HG03060 (cell line): ENCODE measurements around the gene PDE2A.
"Not testable (repeated sequence)": the region's sequence is repeated elsewhere in the genome, so short reads cannot be mapped to it uniquely, and the experiment has no call there.

ENCODE experiments used
- ATAC-seq: cut with Tn5 transposase; IDR thresholded peaks from one replicate; pipeline ENCODE4 v1.9.1; 2021; ENCODE audit warnings: low read depth, moderate number of reproducible peaks; ENCODE audit not compliant: unreplicated experiment

Gene PDE2A

DNA sequence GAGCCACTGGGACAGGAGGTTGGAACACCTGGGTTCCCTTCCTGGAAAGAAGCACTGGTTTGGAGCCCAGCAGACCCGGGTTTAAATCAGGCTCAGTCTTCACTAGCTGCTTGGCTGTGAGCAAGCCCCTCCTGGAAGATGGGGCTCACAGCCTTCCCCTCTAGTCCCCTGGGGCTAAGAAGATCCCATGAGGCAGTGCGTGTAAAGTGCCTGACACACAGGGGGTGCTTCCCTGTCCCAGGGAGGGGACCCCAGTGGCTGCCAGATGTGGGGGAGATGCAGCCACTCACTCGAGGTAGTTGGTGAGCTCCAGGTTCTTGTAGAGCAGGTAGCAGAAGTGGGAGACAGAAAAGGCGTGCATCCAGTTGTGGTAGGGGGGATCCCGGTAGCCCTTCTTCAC lies 93.2 kb downstream of the PDE2A start:
- ATAC-seq, result no peak

DNA sequence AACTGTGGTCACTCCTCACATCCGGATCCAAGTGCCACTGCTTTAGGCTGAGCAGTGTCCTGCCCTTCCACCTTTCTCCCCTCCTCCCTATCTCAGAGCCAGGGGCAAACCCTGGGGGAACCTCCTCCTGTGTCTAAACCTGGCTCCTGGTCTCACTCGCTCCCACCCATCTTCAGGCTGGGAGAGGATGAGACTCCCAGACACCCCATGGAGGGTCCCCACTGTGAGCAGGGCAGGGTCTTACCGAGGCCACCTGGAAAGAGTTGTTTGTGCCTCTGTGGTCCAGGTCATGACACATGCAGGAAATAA lies 93.6 kb downstream of the PDE2A start:
- no peak for ATAC-seq

DNA sequence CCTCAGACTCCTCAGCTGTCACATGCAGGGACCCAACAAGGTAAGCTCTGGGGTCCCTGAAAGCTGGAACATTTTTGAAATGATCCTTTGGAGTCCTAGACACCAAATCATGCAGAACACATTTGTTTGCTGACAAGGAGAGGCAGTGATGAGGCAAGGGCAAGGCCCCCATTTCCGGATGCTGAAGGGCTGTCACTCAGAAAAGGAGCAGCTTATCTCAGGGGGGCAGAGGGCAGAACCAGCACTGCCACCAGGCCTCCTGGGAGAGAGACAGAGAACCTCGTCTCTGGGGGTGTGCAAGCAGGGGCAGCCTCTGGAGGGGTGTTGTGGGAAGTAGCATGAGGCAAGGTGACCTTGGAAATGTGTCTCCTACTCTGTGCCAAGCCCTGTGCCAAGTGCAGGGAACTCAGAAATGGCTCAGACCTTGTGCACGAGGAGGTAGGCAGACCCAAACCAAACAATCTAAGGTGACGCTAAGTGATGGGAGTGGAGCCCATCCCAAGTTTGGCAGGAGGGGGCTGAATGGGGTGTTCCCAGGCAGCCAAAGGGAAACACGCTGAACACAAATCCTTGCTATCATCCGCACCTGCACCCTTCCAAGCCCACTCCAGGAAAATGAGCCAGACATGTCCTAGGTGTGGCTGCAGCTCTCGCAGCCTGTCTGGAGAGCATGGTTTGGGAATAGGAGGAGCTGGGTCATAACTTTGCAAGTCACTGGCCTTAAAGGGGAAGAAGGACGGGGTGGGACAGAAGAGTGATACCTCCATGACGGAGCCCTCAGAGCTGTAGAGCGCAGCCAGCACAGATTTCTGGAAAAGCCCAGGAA lies 94.2 kb downstream of the PDE2A start:
- ATAC-seq, result no peak

DNA sequence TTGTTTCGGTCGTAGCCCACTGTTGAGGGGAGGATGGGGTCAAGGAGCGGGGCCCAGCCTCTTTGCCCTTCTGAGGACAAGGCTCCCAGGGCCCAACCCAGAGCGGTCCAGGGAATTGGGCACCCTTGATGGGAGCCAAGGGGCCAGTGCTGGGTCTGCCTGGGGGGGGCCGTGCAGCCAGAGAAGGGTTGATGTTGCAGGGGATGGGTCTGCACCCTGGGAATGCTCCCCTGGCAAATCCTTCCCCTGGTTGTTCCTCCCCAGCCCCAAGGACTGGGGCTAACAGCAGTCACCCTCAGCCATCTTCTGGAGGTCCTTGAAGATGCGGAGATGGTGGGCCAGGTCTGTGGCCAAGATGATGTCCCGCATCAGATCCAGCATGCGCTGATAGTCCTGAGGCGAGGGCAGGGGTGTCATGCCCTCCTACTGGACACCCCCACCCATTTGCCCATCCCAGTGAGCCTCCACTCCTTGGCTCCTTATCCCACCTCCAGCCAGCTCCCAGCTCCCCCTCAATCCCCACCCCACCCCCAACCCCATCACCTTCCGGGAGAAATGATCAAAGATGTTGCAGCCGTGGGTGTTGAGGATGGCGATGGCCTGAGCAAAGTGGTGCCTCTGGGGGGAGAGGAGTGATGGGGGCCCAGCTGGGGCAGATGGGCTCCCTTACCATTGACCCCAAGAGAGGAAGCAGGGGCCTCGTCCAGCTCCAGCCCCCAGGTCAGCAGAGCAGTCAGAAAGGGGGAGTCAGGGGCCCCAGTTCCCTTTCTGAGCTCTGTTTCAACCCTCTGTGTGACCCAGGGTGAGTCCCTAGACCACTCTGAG lies 95.0 kb downstream of the PDE2A start:
- no peak for ATAC-seq

DNA sequence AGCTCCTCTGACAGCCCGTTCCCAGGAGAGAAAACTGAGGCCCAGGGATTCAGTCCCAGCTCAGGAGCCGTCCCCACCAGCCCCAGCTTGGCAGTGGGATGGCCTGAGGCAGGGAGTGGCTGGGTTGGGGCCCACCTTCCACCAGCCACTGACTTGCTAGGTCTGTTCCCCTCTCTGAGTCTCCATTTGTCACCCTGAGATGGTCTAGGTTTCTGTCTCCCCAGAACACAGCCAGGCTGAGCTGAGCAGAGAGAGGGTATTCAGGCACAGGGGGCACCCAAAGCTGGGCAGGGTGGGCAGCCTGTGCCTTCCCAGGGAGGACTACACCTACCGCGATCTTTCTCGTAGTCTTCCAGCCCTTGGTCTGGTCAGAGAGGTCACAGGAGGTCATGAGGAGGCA lies 95.7 kb downstream of the PDE2A start:
- no peak for ATAC-seq

DNA sequence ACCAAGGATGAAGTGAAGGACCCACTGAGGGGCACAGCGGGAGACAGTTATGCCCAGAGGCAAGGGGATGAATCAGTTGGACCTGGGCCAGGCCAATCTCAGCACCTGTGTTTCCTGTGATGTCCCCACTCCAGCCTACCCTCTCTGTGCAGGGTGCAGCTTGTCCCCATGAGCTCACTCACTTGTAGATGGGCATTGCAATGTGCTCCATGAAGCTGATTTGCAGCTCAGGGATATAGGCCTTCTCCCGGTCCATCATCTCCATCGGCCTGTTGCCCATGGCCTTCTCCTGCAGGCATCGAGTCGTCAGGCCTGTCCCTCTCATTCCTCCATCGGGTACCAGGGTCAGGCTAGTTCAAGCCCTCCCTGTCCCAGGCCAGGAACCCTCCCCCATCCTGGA lies 96.2 kb downstream of the PDE2A start:
- ATAC-seq, result no peak

DNA sequence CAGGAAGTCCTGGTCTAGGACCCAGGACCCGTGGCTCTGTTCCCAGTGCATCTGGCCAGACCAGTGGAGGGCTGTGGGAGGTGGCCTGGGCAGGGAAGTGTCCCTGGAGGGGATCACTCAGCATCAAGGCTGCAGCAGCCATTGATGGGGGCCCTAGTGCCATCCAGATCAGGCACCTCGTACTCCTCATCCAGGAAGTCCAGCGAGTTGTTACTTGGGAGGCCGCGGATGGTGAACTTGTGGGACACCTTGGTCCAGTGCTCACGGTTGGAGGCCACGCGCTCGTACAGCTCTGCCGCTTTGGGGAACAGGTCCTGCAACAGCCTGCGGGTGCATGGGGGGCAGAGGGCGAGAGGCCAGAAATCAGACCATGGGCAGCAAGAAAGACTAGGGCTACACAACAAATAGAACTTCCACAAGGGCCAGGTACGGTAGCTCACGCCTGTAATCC lies 96.9 kb downstream of the PDE2A start:
- no peak for ATAC-seq

DNA sequence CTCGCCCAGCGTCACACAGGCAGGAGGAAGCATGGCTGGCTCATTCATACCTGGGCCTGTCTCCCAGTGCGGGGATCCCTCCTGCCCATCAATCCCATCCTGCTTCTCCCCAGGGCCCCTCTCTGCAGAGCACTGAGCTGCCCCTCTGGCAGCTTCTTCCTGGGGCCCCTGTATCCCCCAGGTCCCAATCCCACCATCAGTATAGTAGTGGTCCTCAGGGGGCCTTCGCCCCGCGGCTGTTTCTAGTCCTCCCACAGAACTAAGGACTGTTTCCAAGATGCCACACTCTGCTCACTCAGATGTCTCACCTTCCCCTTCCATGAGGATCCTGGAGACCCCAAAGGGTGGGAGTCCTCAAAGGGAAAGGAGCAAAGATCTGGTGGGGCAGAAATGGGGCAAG lies 97.6 kb downstream of the PDE2A start:
- ATAC-seq, result no peak

DNA sequence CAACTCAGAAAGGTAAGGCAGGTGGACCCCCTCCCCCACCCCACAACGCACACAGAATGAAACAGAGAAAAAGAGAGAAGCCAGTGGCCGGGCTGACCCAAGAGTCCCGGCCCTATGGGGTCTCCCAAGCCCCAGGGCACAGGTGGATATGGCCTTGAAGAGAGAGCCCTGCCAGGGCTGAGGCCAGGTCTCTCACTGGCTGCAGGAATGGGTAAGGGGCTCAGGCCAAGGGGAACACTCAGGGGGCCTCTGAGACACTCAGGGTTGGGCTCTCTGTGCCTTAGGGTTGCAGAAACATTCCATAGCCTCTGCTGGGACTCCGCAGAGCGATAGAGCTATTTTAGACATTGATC lies 98.0 kb downstream of the PDE2A start:
- ATAC-seq, result no peak

DNA sequence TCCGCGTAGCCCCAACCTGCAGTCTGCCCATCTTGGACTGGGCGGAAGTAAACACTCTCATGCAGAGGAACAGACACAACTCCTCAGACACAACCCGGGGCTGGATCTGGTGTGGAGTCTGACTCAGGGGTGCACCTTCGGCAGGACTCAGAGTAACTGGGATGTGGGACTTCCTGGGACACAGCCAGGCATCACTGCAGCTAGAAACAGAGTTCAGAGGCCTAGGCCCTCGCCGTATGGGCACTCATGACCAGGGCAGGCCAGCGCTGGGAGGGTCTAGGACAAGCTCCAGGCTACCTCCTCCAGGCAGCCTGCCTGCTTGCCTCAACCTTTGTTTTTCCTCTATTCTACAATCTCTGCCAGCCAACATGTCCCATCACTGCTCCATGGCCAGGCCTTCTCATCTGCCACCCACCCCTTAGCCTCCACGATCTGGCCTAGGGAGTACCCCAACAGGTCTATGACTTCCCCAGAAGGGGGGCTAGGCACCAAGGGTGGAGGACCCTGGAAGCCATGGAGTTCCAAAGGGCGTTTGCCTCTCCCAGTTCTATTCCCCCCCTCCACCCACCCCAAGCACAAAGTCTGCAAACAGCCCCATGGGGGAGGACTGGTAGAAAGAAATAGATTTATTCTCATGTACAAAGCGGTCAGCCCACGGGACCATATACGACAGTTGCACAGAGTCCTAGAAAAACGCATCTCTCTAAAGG lies 98.5 kb downstream of the PDE2A start:
- ATAC-seq, result no peak

DNA sequence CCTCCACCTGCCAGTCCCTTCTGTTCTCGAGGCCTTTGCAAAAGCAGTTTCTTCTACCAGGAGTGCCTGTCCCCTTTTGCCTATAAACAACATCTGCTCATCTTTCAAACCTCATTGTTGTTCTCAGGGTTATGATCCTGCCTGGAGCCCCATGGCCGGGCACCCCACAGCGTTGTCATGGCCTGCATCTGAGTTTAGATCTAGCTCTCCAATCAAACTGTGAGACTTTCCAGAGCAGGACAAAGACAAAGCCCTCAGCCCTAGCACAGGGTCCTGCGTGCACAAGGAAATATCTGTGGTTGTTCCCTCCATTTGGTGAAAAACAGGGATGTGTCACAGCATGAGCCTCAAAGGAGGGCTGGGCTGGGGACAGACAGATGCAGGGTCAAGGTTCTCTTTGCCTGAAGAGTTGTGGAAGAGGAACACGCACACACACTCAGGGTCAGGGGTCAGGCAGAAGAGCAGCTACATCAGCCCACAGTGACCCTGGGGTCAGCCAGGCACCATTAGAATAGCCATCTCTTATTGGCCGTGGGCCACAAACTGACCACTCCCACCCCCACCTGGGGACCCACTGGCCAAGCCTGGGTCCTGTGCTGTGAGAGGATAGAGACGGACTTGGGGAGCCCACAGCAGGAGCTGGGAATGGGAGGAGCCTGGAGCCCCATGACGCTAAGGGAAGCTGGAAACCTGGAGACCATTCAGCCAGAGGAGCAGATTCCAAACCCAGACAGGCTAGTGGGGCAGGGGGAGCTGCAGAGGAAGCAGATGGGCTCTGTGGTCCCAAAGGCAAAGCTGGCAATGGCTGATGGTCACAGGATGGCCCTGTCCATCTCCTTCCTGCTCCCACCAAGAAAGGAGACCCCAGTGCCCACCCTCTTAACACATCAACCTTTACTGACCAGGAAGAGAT lies 99.4 kb downstream of the PDE2A start:
- ATAC-seq, result no peak

DNA sequence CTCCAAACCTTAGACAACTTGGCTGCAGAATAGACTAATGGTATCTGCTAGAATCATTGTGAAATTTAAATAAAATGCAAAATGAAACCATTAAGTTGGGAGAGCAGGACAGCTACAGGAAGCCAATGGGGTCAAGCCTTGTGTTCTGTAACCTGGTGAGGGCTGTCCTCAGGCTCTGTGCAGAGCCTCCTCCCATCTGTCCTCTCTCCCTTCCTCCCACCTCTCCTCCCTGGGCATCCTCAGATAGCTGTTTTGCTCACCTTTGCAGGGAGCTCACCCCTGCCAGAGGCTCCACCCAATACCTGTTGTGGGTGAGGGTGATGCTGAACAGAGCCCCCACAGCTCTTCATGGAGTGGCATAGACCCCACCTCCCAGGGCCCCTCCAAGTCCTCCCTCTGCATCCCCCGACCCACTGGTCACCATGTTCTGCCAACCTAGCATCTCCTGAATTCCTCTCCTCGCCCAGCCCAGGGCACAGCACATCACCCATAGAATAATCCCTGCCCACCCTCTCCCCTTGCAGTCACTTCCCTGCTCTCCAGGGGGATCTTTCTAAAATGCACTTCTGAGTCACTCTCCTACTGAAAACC lies 100.3 kb downstream of the PDE2A start:
- ATAC-seq, result no peak

DNA sequence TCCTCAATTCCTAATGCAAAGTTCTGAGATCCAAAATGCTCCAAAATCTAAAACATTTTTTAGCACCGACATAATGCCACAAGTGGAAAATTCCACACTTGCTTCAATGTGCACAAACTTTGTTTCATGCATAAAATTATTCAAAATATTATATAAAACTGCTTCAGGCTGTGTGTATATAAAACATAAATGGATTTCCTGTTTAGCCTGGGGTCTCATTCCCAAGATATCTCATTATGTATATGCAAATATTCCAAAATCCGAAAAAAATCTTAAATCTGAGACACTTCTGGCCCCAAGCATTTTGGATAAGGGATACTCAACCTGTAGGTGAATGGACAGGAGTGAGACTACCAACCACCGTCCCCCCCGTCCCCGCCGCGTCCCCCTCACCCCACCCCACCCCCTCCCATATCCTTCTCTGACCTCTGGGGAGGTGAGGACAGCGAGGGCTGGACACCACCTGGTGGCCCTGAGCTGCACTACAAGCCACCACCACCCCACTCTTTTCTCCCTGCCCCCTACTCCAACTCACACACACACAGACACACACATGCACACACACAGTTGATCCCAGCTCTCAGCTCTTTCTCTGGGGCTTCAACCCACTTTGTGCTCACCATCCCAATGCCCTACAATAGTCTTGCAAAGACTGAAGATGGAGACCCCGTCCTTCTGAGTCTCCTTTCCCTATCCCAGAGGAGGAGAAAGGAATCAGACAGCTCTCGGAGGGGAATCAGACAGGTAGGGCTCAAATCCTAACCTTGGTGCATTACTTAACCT lies 101.0 kb downstream of the PDE2A start:
- ATAC-seq, result no peak

DNA sequence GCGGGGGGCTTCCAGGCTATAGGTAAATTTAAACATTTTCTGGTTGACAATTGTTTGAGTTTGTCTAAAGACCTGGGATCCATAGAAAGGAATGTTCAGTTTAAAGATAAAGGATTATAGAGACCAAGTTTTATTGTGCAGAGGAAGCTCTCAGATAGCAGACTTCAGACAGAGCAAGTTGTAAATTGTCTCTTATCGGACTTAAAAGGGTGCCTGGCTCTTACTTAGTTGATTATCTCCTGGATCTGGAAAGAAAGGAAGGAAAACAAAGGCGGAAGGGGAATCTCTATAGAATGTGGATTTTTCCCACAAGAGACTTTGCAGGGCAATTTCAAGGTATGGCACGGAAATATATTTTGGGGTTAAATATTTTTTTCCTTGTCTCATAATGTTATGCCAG lies 101.7 kb downstream of the PDE2A start:
- not testable (repeated sequence) for ATAC-seq

DNA sequence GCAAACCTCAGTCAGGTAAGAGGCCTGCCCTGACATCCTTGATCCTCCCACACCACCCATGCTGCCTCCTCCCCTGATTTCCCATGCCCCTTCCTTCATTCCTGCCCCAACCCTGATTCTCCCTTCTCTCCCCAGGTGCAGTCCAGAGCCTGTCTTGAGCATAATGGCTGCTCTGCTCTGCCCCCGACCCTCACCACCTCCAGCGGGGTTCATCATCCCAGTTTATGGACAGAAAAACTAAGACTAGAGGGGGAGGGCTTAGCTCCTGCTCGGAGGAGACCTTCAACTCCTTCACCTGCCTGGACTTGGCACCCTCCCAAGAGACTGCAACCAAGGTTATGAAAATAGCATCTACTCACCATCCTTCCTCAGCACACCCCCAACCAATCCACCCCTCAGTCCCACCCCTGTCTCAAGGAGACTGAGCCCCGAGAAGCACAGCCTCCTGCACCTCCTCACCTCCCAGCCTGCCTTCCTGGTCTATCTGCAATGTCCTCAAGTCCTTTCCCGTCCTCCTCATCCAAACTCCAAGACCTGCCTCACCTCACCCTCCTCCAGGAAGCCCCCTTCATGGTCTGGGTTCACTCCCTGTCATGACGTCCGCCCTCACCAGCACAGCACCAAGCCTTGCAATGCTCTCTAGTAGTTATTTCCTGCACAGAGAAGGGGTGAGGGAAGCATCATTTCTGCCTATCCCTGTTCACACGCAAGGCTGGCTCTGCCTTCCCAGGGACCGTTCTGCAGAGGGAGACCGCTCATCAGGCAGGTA lies 103.1 kb downstream of the PDE2A start:
- ATAC-seq, result no peak

DNA sequence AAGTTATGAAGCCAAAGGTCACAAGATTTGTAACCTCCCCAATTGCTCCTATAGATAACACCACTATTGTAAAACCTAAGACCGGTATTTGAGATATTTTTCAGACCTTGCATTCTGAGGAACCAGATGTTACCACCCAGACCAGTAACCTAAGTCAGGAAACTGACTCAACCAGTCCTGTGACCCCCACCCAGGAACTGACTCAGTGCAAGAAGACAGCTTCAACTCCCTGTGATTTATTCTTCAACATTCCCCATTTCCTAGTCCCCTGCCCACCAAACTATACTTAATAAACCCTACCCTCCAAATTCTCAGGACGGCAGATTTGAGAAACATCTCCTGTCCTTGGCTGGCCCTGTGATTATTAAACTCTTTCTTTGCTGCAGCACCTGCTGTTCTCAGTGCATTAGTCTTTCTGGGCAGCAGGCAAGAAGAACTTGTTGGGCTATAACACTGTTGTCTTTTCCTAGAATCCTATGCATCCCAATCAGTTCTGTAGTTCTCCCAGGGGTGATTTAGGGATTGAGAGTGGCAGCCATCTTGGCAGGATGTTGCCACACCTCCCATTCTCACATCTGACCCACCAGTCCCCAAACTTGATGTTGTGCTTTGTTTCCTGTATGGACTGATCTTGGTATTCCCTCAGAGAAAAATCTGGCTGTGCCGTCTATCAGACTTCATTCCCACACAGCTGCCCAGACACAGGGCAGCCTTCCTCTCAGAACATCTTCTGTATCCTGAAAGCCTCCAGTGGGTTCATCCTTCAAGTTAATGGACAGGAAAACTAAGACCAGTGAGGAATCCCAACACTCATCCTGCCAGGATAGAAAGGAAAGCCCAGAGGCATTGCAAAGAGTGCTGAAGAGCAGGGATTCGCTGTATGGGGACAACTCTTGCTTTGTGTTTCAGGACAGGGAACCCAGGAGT lies 104.0 kb downstream of the PDE2A start:
- ATAC-seq, result no peak

DNA sequence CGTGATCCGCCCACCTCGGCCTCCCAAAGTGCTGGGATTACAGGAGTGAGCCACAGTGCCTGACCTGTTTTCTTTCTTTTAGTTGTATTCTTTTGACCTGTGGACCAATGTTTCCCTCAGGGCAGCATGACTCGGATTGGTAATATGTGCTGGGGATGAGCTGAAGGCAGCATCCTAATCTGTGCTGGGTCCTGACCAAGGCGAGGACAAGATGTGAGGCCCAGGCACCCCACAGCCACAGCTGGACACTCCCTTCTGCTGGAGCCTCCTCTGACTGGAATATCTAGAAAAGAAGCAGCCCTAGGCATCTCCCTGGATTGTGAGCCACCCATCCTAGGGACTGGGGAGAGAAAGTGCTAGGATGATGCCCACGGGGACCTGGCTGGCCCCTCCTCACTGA lies 105.4 kb downstream of the PDE2A start:
- no peak for ATAC-seq

DNA sequence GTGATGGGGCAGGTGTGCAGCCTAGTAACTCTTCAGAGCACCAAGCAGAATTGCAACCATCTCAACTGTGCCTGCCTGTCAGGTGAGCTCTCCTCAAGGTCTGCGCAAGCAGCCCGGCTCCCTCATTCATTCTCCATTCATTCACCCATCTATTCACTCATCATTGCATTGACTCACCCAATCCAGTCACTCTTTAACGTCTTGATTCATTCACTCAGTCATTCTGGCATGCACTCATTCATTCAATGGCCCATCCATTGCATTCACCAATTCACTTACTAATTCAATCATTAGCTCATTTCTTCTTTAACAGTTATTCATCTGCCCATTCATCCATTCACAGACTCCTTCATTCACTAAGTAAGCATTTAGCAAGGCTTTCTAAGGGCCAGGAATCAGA lies 111.8 kb downstream of the PDE2A start:
- ATAC-seq, result no peak
